ENCODE measurements around the gene C5orf47. TPM values are rescaled to one million over a fixed set of nuclear protein-coding genes. Genes with fewer than 3 reads are reported as not detected.
"Not testable (repeated sequence)": the region's sequence is repeated elsewhere in the genome, so short reads cannot be mapped to it uniquely, and the experiment has no call there.

Gene C5orf47
- total and polyA plus RNA-seq, 4 donors, result 0.06 to 0.10 (median 0.09) TPM; not detected in 1

DNA sequence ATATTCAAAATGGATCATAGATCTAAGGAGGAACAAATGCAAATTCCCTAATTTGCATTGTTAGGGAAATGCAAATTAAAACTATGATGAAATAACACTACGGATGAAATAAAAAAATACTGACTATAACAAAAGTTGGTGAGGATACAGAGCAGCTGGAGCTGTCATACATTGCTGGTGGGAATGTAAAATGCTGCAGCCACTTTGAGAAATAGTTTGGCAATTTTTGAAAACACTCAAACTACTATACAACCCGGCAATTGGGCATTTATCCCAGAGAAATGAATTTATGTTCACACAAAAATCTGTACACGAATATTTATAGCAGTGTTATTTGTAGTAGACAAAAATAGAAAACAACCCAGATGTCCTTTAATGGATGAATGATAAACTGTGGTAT is 22.5 kb downstream of the C5orf47 start:
- Histone ChIP-seq H3K9me3 (ENCODE audit: control insufficient read depth in 4 of 4, insufficient read depth in 3 of 4, low read length in 3 of 4) (no peaks in the 10 kb centered on the region), H3K9ac (ENCODE audit: insufficient read depth in 1 of 2, low read length in 2 of 2) (no peak overlapping the region), H3K4me3 (no peak overlapping the region), H3K36me3 (ENCODE audit: control insufficient read depth in 4 of 4, insufficient read depth in 4 of 4, low read length in 4 of 4) (no peaks in the 10 kb centered on the region), H3K4me1 (ENCODE audit: control insufficient read depth in 5 of 5, insufficient read depth in 5 of 5, low read length in 5 of 5) (peaks cover 0 to 4% (median 0%) of the 10 kb centered on the region in 5 donors), H3K27me3 (ENCODE audit: control insufficient read depth in 3 of 3, insufficient read depth in 3 of 3, low read length in 2 of 3) (no peaks in the 10 kb centered on the region), H3K27ac (ENCODE audit: low read depth in 1 of 2, low read length in 1 of 2) (no peak overlapping the region)
- TF ChIP-seq, protein P1, sequence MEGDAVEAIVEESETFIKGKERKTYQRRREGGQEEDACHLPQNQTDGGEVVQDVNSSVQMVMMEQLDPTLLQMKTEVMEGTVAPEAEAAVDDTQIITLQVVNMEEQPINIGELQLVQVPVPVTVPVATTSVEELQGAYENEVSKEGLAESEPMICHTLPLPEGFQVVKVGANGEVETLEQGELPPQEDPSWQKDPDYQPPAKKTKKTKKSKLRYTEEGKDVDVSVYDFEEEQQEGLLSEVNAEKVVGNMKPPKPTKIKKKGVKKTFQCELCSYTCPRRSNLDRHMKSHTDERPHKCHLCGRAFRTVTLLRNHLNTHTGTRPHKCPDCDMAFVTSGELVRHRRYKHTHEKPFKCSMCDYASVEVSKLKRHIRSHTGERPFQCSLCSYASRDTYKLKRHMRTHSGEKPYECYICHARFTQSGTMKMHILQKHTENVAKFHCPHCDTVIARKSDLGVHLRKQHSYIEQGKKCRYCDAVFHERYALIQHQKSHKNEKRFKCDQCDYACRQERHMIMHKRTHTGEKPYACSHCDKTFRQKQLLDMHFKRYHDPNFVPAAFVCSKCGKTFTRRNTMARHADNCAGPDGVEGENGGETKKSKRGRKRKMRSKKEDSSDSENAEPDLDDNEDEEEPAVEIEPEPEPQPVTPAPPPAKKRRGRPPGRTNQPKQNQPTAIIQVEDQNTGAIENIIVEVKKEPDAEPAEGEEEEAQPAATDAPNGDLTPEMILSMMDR (IDR thresholded peaks at IDR 0.05; ENCODE audit: control extremely low read depth, extremely low read depth), result no peak
- WGBS, 2 donors, result 65 to 75% methylated on average over 3 of the region's 3 CpGs
- peak; percentile 76 to 97 (median 94) for DNase-seq
- ATAC-seq (ENCODE audit: insufficient read depth, low FRiP score), result no peak

DNA sequence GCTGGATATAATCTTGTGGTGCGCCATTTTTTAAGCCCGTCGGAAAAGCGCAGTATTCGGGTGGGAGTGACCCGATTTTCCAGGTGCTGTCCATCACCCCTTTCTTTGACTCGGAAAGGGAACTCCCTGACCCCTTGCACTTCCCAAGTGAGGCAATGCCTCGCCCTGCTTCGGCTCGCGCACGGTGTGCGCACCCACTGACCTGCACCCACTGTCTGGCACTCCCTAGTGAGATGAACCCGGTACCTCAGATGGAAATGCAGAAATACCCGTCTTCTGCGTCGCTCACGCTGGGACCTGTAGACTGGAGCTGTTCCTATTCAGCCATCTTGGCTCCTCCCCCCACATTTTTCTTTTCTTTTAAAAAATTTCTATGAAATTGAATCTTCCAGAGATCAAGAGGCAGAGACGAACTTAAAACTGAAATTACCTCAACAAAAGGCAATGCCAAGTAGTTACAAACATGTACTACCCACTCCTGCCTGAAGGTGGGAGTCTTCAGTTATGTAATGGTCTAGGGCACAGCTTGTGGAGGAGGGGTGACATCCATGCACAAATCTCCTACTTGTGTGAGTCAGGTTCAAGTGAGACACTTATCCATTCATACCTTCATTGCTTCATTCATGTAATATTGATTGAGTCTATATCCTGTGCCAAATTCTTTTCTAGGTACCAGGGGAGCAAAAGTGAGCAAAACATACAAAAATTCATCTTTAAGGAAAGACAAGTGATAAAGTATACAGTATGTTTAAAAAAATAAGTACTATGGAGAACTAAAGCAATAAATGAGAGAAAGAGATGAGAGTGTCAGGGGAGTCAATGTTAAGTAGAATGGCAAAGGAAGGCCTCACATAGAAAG is 31.3 kb downstream of the C5orf47 start:
- H3K27me3 ChIP-seq (ENCODE audit: control insufficient read depth in 3 of 3, insufficient read depth in 3 of 3, low read length in 2 of 3); H3K9me3 ChIP-seq (ENCODE audit: control insufficient read depth in 4 of 4, insufficient read depth in 3 of 4, low read length in 3 of 4); H3K27ac ChIP-seq (ENCODE audit: low read depth in 1 of 2, low read length in 1 of 2); ATAC-seq (ENCODE audit: insufficient read depth, low FRiP score); H3K36me3 ChIP-seq (ENCODE audit: control insufficient read depth in 4 of 4, insufficient read depth in 4 of 4, low read length in 4 of 4); H3K4me1 ChIP-seq (ENCODE audit: control insufficient read depth in 5 of 5, insufficient read depth in 5 of 5, low read length in 5 of 5); H3K4me3 ChIP-seq; H3K9ac ChIP-seq (ENCODE audit: insufficient read depth in 1 of 2, low read length in 2 of 2): not testable (repeated sequence)
- DNase-seq, result peak in 1 of 3 donors; percentile 21
- WGBS, 2 donors, result 76 to 85% methylated on average over 12 to 14 of the region's 19 CpGs
- TF ChIP-seq, protein P1 (IDR thresholded peaks at IDR 0.05; ENCODE audit: control extremely low read depth, extremely low read depth), result peak; percentile 2

DNA sequence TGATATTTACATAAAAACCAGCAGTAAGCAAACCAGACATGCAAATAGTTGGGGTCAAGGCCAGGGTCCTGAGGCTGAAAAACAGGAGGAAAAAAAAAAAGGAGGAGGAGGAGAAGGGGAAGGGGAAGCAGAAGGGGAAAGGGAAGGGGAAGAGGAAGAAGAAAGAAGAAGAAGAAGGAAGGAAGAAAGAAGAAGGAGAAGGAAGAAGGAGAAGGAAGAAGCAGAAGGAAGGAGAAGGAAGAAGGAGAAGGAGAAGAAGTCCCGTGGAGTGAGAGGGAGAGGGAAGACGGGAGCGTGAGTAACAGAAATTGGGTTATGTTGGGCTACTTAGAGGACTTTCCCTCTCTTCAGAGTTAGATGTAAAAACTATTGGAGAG is 31.9 kb downstream of the C5orf47 start:
- H3K9ac ChIP-seq (ENCODE audit: insufficient read depth in 1 of 2, low read length in 2 of 2), result no peak overlapping the region
- H3K36me3 ChIP-seq (ENCODE audit: control insufficient read depth in 4 of 4, insufficient read depth in 4 of 4, low read length in 4 of 4), result no peaks in the 10 kb centered on the region
- H3K27ac ChIP-seq (ENCODE audit: low read depth in 1 of 2, low read length in 1 of 2), result no peak overlapping the region
- H3K4me3 ChIP-seq, result no peak overlapping the region
- TF ChIP-seq, protein P1 (IDR thresholded peaks at IDR 0.05; ENCODE audit: control extremely low read depth, extremely low read depth), result no peak
- no peaks in the 10 kb centered on the region for H3K27me3 ChIP-seq (ENCODE audit: control insufficient read depth in 3 of 3, insufficient read depth in 3 of 3, low read length in 2 of 3)
- 74 to 79% methylated on average over 3 of the region's 3 CpGs for WGBS, 2 donors
- DNase-seq, result no peak
- H3K4me1 ChIP-seq (ENCODE audit: control insufficient read depth in 5 of 5, insufficient read depth in 5 of 5, low read length in 5 of 5), result no peaks in the 10 kb centered on the region
- no peak for ATAC-seq (ENCODE audit: insufficient read depth, low FRiP score)
- no peaks in the 10 kb centered on the region for H3K9me3 ChIP-seq (ENCODE audit: control insufficient read depth in 4 of 4, insufficient read depth in 3 of 4, low read length in 3 of 4)
